ENCODE results near the gene MAGI3. TPM values are rescaled to one million over a fixed set of nuclear protein-coding genes. Genes with fewer than 3 reads are reported as not detected.
A peak's percentile ranks its signal among the peaks of the same experiment; 100 is the strongest.

Gene MAGI3
- total and polyA plus RNA-seq, 2 of the 13 experiments (the other 11 are each of a cell fraction or from before 2014, with no cell fraction given): 4.0 to 11.8 TPM

DNA sequence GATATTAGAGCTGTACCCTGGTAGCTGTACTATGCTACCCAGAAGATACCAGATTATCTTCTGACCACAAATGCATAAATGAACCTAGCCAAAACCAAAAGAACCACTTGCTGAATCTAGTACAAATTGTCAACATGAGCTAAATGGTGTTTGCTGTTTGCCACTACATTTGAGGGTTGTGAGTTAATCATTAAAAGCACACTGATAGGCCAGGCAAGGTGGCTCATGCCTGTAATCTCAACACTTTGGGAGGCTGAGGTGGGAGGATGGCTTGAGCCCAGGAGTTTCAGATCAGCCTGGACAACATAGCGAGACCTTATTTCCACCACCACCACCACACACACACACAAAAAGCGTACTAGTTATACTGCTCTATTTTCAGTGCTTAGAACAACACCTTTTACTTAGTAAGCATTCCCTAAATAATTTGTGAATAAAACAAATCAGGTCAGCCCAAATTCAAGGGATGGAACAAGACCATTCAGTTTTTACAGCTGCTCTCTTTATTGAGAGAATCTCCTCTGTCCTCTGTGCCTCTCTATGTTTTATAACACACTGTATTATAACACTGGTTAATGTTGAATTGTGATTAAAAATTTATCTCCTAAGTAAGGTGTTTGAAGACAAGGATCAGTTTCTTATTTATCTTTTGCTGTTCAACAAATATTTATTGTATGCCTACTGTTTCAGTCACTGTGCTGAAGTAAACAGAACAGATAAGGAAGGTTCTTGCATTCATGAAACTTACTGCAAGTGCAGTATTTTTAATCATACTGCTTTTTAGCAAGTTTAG, 44.0 kb downstream of the MAGI3 start (continued):
- no peak for TF ChIP-seq ZNF160 (CRISPR knock-in tag; IDR thresholded peaks at IDR 0.05)
- TF ChIP-seq ZFP36L1 (CRISPR knock-in tag; IDR thresholded peaks at IDR 0.05): no peak
- TF ChIP-seq GATAD2A (CRISPR knock-in tag; IDR thresholded peaks at IDR 0.05): peak; percentile 68; the same call in 1 of the 2 replicates
- TF ChIP-seq CCAR2 (optimal IDR thresholded peaks at IDR 0.05; ENCODE audit: low read depth, low read length): no peak
- no peak for TF ChIP-seq ZNF430 (CRISPR knock-in tag; IDR thresholded peaks at IDR 0.05)
- TF ChIP-seq, protein P1, sequence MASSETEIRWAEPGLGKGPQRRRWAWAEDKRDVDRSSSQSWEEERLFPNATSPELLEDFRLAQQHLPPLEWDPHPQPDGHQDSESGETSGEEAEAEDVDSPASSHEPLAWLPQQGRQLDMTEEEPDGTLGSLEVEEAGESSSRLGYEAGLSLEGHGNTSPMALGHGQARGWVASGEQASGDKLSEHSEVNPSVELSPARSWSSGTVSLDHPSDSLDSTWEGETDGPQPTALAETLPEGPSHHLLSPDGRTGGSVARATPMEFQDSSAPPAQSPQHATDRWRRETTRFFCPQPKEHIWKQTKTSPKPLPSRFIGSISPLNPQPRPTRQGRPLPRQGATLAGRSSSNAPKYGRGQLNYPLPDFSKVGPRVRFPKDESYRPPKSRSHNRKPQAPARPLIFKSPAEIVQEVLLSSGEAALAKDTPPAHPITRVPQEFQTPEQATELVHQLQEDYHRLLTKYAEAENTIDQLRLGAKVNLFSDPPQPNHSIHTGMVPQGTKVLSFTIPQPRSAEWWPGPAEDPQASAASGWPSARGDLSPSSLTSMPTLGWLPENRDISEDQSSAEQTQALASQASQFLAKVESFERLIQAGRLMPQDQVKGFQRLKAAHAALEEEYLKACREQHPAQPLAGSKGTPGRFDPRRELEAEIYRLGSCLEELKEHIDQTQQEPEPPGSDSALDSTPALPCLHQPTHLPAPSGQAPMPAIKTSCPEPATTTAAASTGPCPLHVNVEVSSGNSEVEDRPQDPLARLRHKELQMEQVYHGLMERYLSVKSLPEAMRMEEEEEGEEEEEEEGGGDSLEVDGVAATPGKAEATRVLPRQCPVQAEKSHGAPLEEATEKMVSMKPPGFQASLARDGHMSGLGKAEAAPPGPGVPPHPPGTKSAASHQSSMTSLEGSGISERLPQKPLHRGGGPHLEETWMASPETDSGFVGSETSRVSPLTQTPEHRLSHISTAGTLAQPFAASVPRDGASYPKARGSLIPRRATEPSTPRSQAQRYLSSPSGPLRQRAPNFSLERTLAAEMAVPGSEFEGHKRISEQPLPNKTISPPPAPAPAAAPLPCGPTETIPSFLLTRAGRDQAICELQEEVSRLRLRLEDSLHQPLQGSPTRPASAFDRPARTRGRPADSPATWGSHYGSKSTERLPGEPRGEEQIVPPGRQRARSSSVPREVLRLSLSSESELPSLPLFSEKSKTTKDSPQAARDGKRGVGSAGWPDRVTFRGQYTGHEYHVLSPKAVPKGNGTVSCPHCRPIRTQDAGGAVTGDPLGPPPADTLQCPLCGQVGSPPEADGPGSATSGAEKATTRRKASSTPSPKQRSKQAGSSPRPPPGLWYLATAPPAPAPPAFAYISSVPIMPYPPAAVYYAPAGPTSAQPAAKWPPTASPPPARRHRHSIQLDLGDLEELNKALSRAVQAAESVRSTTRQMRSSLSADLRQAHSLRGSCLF (CRISPR knock-in tag; IDR thresholded peaks at IDR 0.05; ENCODE audit: borderline replicate concordance): no peak
- TF ChIP-seq MED1 (CRISPR knock-in tag; IDR thresholded peaks at IDR 0.05): peak; percentile 31
- TF ChIP-seq ZNF674 (CRISPR knock-in tag; IDR thresholded peaks at IDR 0.05; ENCODE audit: low read depth): no peak
- TF ChIP-seq, protein P2, sequence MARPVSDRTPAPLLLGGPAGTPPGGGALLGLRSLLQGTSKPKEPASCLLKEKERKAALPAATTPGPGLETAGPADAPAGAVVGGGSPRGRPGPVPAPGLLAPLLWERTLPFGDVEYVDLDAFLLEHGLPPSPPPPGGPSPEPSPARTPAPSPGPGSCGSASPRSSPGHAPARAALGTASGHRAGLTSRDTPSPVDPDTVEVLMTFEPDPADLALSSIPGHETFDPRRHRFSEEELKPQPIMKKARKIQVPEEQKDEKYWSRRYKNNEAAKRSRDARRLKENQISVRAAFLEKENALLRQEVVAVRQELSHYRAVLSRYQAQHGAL (CRISPR knock-in tag; IDR thresholded peaks at IDR 0.05; ENCODE audit: not compliant biosample characterization): no peak
- TF ChIP-seq, protein P3, sequence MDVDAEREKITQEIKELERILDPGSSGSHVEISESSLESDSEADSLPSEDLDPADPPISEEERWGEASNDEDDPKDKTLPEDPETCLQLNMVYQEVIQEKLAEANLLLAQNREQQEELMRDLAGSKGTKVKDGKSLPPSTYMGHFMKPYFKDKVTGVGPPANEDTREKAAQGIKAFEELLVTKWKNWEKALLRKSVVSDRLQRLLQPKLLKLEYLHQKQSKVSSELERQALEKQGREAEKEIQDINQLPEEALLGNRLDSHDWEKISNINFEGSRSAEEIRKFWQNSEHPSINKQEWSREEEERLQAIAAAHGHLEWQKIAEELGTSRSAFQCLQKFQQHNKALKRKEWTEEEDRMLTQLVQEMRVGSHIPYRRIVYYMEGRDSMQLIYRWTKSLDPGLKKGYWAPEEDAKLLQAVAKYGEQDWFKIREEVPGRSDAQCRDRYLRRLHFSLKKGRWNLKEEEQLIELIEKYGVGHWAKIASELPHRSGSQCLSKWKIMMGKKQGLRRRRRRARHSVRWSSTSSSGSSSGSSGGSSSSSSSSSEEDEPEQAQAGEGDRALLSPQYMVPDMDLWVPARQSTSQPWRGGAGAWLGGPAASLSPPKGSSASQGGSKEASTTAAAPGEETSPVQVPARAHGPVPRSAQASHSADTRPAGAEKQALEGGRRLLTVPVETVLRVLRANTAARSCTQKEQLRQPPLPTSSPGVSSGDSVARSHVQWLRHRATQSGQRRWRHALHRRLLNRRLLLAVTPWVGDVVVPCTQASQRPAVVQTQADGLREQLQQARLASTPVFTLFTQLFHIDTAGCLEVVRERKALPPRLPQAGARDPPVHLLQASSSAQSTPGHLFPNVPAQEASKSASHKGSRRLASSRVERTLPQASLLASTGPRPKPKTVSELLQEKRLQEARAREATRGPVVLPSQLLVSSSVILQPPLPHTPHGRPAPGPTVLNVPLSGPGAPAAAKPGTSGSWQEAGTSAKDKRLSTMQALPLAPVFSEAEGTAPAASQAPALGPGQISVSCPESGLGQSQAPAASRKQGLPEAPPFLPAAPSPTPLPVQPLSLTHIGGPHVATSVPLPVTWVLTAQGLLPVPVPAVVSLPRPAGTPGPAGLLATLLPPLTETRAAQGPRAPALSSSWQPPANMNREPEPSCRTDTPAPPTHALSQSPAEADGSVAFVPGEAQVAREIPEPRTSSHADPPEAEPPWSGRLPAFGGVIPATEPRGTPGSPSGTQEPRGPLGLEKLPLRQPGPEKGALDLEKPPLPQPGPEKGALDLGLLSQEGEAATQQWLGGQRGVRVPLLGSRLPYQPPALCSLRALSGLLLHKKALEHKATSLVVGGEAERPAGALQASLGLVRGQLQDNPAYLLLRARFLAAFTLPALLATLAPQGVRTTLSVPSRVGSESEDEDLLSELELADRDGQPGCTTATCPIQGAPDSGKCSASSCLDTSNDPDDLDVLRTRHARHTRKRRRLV (CRISPR knock-in tag; IDR thresholded peaks at IDR 0.05): 0 out of 2 replicates have a peak, but pooled peaks have one; percentile 34
